ENCODE data around the gene TENT5C. TPM values are rescaled to one million over a fixed set of nuclear protein-coding genes. Genes with fewer than 3 reads are reported as not detected.

TENT5C gene
- polyA plus RNA-seq, 10 donors, result 2.3 to 12.7 (median 4.2) TPM

GRCh38 chr1:117674521-117675400 lies 68.9 kb downstream of the TENT5C start:
- peak in 1 of 3 donors; percentile 41 for DNase-seq

GRCh38 chr1:117675907-117676430 lies 70.1 kb downstream of the TENT5C start:
- no peak for DNase-seq

- no peak for DNase-seq
Observed at GRCh38 chr1:117676615-117677130, 70.8 kb downstream of the TENT5C start.

Other genes with a start within 250 kb of the TENT5C start
- 10 to 100 TPM; 20.0 to 32.8 (median 26.1) TPM for gene MAN1A2, start 238.6 kb upstream of the TENT5C start, polyA plus RNA-seq (ENCODE audit: insufficient read length in 10 of 10)

Data from muscle of back (tissue), 11 donors.